Karpas-422 (cell line): ENCODE measurements around the gene CC2D2A. TPM values are rescaled to one million over a fixed set of nuclear protein-coding genes. Genes with fewer than 3 reads are reported as not detected.

ENCODE experiments used
- DNase-seq: peaks from one replicate; pipeline ENCODE4 v3.0.0-alpha.2; 2015
- H2AFZ ChIP-seq: fragments of 200-600 bp; sonication (generic); 2 replicates; pipeline ENCODE4 v1.6.1; 2014; ENCODE audit warnings: antibody characterized with exemption, low read length, mixed read lengths
- H3K27ac ChIP-seq: fragments of 200-600 bp; sonication (generic); 2 replicates; pipeline ENCODE4 v1.5.1; 2014; ENCODE audit warnings: mild to moderate bottlenecking, low read length, moderate library complexity
- H3K27me3 ChIP-seq: fragments of 200-600 bp; sonication (generic); 2 replicates; pipeline ENCODE4 v1.6.1; 2014; ENCODE audit warnings: low read length, mixed read lengths
- H3K36me3 ChIP-seq: fragments of 200-600 bp; sonication (generic); 2 replicates; pipeline ENCODE4 v1.6.1; 2014; ENCODE audit warnings: low read length, mixed read lengths; ENCODE audit not compliant: insufficient read depth
- H3K4me1 ChIP-seq: fragments of 200-600 bp; sonication (generic); 2 replicates; pipeline ENCODE4 v1.6.1; 2014; ENCODE audit warnings: mild to moderate bottlenecking, low read length, mixed read lengths
- H3K4me2 ChIP-seq: fragments of 200-600 bp; sonication (generic); 2 replicates; pipeline ENCODE4 v1.6.1; 2014; ENCODE audit warnings: low read length, low read depth, mild to moderate bottlenecking; ENCODE audit not compliant: poor library complexity, severe bottlenecking
- H3K4me3 ChIP-seq: fragments of 200-600 bp; sonication (generic); 2 replicates; pipeline ENCODE4 v1.5.1; 2014; ENCODE audit warnings: mild to moderate bottlenecking, antibody characterized with exemption, low read length, mixed read lengths
- H3K79me2 ChIP-seq: fragments of 200-600 bp; sonication (generic); 2 replicates; pipeline ENCODE4 v1.6.1; 2014; ENCODE audit warnings: mild to moderate bottlenecking, low read length, mixed read lengths
- H3K9ac ChIP-seq: fragments of 200-600 bp; sonication (generic); 2 replicates; pipeline ENCODE4 v1.6.0; 2014; ENCODE audit warnings: low read length
- H3K9me2 ChIP-seq: fragments of 200-600 bp; sonication (generic), shearing (Covaris generic); replicated peaks from 2 replicates; pipeline ENCODE4 v1.6.0; 2014; ENCODE audit warnings: mild to moderate bottlenecking, low read length, moderate library complexity; ENCODE audit not compliant: insufficient read depth
- H3K9me3 ChIP-seq: fragments of 300-700, 200-600 bp; sonication (generic); 2 replicates; pipeline ENCODE4 v1.6.1; 2014; ENCODE audit warnings: low read length, mixed read lengths
- H4K20me1 ChIP-seq: fragments of 200-600 bp; sonication (generic); 2 replicates; pipeline ENCODE4 v1.6.1; 2014; ENCODE audit warnings: mild to moderate bottlenecking, antibody characterized with exemption, low read length, low read depth; ENCODE audit not compliant: insufficient read depth
- total RNA-seq: library from RNA; depleted of rRNA; stranded (reverse); fragments of >200 nt; shearing (Covaris generic); gene quantifications from 2 replicates; pipeline ENCODE4 v1.2.3, GENCODE V29; 2014; ENCODE audit warnings: low replicate concordance

CC2D2A gene
- total RNA-seq, 1 experiment from 2014 or later, result not detected

DNA sequence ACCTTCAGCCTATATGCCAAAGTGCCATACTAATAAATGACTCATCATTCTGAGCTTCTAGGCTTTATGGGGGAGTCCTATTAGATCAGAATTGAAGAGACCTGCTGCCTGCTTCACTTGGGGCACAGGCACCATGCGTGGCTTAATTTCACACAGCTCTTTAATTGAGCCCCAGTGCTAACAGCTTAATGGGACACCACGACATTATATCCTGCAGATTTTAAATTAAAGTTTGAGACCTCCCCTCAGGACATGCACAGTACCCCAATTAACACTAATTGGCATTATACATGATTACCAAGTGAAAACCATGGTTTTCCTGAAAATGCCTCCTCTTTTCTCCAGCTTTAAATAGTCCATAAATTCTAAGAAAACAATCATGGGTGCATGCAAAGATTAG is 35.0 kb upstream of the CC2D2A start:
- Histone ChIP-seq H3K79me2 (no peaks in the 10 kb centered on the region), H3K4me3 (no peak overlapping the region), H3K4me1 (no peaks in the 10 kb centered on the region), H3K27me3 (no peaks in the 10 kb centered on the region), H3K27ac (no peak overlapping the region), H3K9me2 (no peaks in the 10 kb centered on the region), H3K36me3 (no peaks in the 10 kb centered on the region), H3K9me3 (no peaks in the 10 kb centered on the region), H4K20me1 (no peaks in the 10 kb centered on the region), H3K9ac (no peak overlapping the region), H3K4me2 (no peak overlapping the region), H2AFZ (no peak overlapping the region)
- DNase-seq, result no peak

DNA sequence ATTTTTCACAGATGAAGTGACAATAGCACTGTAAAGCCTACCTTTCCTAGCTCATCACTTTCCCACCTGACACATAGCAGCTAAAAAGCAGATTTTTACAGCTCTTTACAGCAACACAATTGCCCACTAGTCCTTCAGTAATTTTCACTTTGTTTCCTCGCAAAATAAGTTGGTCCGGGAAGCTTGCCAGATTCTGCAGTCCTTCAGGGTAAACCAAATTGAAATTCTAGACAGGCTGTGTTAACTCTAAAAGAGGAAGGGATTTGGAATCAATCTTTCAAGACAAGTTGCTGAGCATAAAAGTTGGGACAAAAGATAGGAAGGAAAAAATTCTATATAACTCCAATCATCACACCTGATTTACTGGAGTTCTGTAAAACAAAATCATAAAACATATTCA is 33.2 kb upstream of the CC2D2A start:
- Histone ChIP-seq H3K27me3 (no peaks in the 10 kb centered on the region), H3K79me2 (no peaks in the 10 kb centered on the region), H4K20me1 (no peaks in the 10 kb centered on the region), H3K9ac (no peak overlapping the region), H3K36me3 (no peaks in the 10 kb centered on the region), H3K9me2 (no peaks in the 10 kb centered on the region), H3K4me1 (no peaks in the 10 kb centered on the region), H2AFZ (no peak overlapping the region), H3K4me2 (no peak overlapping the region), H3K27ac (no peak overlapping the region), H3K4me3 (no peak overlapping the region), H3K9me3 (no peaks in the 10 kb centered on the region)
- DNase-seq, result no peak

DNA sequence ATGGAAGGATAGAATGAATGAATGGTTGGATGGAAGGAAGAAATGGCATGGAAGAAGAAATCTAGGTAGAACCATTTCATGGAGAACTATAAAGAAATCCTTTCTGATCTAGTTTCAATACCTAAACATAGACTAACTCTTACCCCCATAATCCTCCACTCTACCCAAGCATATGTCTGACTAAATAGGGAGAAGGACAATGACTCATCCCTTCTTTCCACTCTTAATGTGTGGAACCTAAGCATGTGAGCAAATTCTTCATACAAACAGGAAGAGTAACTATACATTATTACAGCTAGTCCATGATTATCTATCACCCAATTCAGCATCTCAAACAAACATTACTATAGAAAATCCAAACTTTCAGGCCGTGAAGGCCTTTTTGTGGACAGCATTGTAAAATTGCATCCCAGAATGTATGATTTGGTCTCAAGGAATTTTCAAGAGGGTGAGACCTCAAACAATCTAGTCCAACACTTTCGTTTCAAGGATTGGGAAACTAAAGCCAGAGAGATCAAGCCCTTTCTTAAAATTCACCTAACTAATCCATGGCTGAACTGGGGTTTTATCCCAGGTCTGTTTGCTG is 30.6 kb upstream of the CC2D2A start:
- no peaks in the 10 kb centered on the region for H3K27me3 ChIP-seq
- no peaks in the 10 kb centered on the region for H3K4me1 ChIP-seq
- H2AFZ ChIP-seq, result no peak overlapping the region
- H3K9me2 ChIP-seq, result no peaks in the 10 kb centered on the region
- H3K9me3 ChIP-seq, result no peaks in the 10 kb centered on the region
- no peaks in the 10 kb centered on the region for H3K36me3 ChIP-seq
- no peaks in the 10 kb centered on the region for H3K79me2 ChIP-seq
- H3K27ac ChIP-seq, result no peak overlapping the region
- no peak overlapping the region for H3K9ac ChIP-seq
- DNase-seq, result no peak
- no peaks in the 10 kb centered on the region for H4K20me1 ChIP-seq
- H3K4me2 ChIP-seq, result no peak overlapping the region
- H3K4me3 ChIP-seq, result no peak overlapping the region

DNA sequence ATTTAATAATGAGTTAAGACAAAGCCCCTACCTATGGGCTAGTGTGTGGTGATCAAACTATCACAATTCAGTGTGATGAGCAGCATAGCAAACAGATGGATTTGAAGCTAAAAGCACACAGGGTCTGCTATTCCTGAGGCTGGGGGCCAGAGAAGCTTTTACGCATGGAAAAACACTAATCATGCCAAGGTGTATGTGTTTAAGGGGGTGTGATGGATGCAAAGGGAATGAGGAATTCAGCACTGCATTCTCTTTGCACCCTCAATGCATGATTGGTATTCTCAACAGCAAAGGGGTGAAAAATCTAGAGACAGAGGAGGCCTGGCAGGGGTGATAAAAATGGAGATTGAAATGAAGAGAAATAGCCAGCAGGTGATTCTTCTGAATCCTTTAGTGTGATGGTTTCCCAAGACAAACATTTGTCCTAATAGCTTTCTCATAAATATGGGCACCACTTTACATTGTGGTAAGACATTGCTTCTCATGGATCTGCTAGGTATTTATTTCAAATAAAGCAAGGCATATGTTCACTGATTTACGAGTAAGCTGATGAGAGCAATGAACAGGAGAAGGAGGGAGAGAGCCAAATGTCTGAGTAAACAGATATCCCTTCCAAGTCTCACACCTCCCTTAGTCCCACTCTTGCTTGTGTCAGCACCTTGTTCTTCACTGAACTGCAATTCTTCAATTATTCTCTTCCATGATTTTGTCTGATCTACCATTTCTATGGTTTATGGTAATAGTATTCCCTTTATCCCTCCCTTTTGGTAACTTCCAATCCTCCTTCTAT is 26.1 kb upstream of the CC2D2A start:
- Histone ChIP-seq H3K4me1 (no peaks in the 10 kb centered on the region), H3K9me3 (no peaks in the 10 kb centered on the region)
- DNase-seq, result no peak

DNA sequence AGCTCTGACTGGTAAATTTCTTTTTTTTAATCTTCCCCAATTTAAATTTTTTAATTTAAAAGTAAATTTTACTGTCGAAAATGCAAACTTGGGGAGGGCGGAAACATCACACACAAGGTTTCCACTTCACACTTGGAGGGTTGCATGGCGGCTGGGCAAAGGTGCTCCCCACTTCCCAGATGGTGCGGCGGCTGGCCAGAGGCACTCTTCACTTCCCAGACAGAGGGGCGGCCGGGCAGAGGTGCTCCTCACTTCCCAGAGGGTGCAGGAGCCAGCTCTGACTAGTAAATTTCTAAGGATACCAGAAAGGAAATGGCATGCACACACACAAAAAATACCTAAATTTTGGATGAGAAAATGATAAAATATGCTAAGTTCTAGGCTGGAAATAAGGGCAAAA is 25.4 kb upstream of the CC2D2A start:
- DNase-seq, result no peak
- H3K9ac ChIP-seq, result no peak overlapping the region
- H3K79me2 ChIP-seq, result no peaks in the 10 kb centered on the region
- no peak overlapping the region for H3K4me2 ChIP-seq
- H3K9me3 ChIP-seq, result no peaks in the 10 kb centered on the region
- no peaks in the 10 kb centered on the region for H3K27me3 ChIP-seq
- no peaks in the 10 kb centered on the region for H3K4me1 ChIP-seq
- no peaks in the 10 kb centered on the region for H3K36me3 ChIP-seq
- H3K27ac ChIP-seq, result no peak overlapping the region
- no peaks in the 10 kb centered on the region for H4K20me1 ChIP-seq
- no peak overlapping the region for H2AFZ ChIP-seq
- H3K9me2 ChIP-seq, result no peaks in the 10 kb centered on the region
- H3K4me3 ChIP-seq, result no peak overlapping the region

More for the DNA sequence above, 26.1 kb upstream of the CC2D2A start:
- Histone ChIP-seq H3K4me3 (no peak overlapping the region), H2AFZ (no peak overlapping the region), H3K9me2 (no peaks in the 10 kb centered on the region), H3K4me2 (no peak overlapping the region), H3K27me3 (no peaks in the 10 kb centered on the region), H3K27ac (no peak overlapping the region), H3K9ac (no peak overlapping the region), H4K20me1 (no peaks in the 10 kb centered on the region), H3K36me3 (no peaks in the 10 kb centered on the region), H3K79me2 (no peaks in the 10 kb centered on the region)

DNA sequence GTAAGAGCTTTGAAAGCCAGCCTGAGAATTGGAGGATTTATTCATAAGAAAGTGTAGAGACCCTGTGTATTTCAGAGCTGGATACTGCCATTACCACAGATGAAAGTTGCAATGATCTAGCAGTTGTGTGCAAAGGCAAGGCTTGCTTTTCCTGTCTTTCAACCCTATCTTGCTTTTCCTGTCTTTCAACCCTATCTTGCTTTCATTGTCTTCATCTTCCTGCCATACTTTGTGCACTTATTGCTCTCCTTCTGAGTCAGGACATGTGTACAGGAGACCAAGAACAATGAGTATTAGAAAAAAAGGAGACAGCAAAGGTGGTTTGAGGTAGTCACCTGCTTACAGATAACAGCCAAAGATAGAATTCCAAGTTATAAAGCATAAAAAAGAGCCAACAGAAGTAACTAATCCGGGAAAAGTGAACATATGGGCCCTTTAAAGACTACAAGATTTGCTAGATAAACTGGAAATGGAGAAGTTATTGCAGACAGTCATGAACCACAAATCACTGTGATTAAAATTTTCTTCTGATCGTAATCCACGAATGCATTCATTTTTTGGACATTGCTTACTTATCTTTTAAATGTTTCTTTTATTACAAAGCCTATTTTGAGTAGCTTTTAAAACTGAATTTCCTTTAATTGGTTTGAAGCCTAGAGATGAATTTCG is 24.7 kb upstream of the CC2D2A start:
- H3K27ac ChIP-seq, result no peak overlapping the region
- H3K4me1 ChIP-seq, result no peaks in the 10 kb centered on the region
- no peaks in the 10 kb centered on the region for H3K36me3 ChIP-seq

DNA sequence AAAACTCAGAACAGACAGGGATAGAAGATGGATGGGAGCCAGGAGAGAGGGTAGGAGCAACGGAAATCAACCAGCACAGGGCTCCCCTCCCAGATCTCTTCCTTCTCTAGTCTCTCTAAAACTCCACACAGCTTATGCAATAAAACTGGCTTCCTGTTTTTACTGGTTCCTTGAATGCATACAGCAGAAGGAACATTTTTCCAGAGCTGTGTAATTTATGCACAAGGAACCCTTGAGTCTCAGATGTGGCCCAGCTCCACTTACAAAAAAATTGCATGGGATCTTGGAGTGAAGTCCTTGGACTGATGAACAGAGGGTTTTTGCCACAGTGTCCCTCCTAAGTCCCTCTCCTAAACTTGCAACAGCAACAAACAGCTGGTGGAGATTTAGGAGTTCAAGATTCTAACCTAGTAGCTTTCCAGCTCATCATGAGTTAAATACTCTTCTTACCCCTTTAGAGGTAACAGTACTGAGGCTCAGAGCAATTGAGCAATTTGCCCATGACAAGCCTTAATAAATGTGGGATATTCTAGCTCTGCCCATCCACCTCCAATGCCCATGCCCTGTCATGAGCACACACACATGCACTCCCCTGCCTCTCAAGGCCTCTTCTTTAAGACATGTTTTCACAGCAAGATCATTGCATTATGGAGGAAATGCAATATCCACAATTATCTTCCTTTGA is 18.4 kb upstream of the CC2D2A start:
- no peak for DNase-seq
- no peak overlapping the region for H3K9ac ChIP-seq
- no peak overlapping the region for H3K4me2 ChIP-seq

More for the DNA sequence above, 24.7 kb upstream of the CC2D2A start:
- H3K4me2 ChIP-seq, result no peak overlapping the region
- no peaks in the 10 kb centered on the region for H3K27me3 ChIP-seq
- no peaks in the 10 kb centered on the region for H3K79me2 ChIP-seq
- H3K9ac ChIP-seq, result no peak overlapping the region
- no peaks in the 10 kb centered on the region for H3K9me3 ChIP-seq
- DNase-seq, result no peak
- H3K9me2 ChIP-seq, result no peaks in the 10 kb centered on the region
- no peaks in the 10 kb centered on the region for H4K20me1 ChIP-seq
- no peak overlapping the region for H3K4me3 ChIP-seq
- no peak overlapping the region for H2AFZ ChIP-seq

More for the DNA sequence above, 18.4 kb upstream of the CC2D2A start:
- H3K9me2 ChIP-seq, result no peaks in the 10 kb centered on the region
- no peak overlapping the region for H3K27ac ChIP-seq
- no peak overlapping the region for H2AFZ ChIP-seq
- H3K4me1 ChIP-seq, result no peaks in the 10 kb centered on the region
- H3K36me3 ChIP-seq, result no peaks in the 10 kb centered on the region
- no peaks in the 10 kb centered on the region for H3K27me3 ChIP-seq
- H3K4me3 ChIP-seq, result no peak overlapping the region
- no peaks in the 10 kb centered on the region for H3K79me2 ChIP-seq
- H3K9me3 ChIP-seq, result no peaks in the 10 kb centered on the region
- peaks cover 3% of the 10 kb centered on the region; the same call in 1 of the 2 replicates for H4K20me1 ChIP-seq
